GM18508 (cell line): Measurements from ENCODE around the gene MGLL.

Source experiments
- ATAC-seq: cut with Tn5 transposase; IDR thresholded peaks from one replicate; pipeline ENCODE4 v1.9.1; 2021; ENCODE audit warnings: moderate number of reproducible peaks; ENCODE audit not compliant: insufficient read depth, unreplicated experiment

The MGLL gene

GRCh38 chr3:127732879-127733350 is 89.4 kb downstream of the MGLL start:
- no peak for ATAC-seq

- no peak for ATAC-seq
Observed at GRCh38 chr3:127732303-127732702, 90.0 kb downstream of the MGLL start.

GRCh38 chr3:127731546-127732289 is 90.6 kb downstream of the MGLL start:
- ATAC-seq = no peak

GRCh38 chr3:127730666-127731295 is 91.5 kb downstream of the MGLL start:
- ATAC-seq = no peak

GRCh38 chr3:127730171-127730570 is 92.1 kb downstream of the MGLL start:
- ATAC-seq = no peak

- ATAC-seq = no peak
Observed at GRCh38 chr3:127729556-127730056, 92.7 kb downstream of the MGLL start.

- no peak for ATAC-seq
Observed at GRCh38 chr3:127728417-127729015, 93.8 kb downstream of the MGLL start.

GRCh38 chr3:127726894-127727293 is 95.4 kb downstream of the MGLL start:
- ATAC-seq = no peak

- no peak for ATAC-seq
Observed at GRCh38 chr3:127723011-127723567, 99.2 kb downstream of the MGLL start.

GRCh38 chr3:127722091-127722784 is 100.1 kb downstream of the MGLL start:
- no peak for ATAC-seq

GRCh38 chr3:127720985-127721935 is 101.1 kb downstream of the MGLL start:
- no peak for ATAC-seq

- ATAC-seq = no peak
Observed at GRCh38 chr3:127720161-127720823, 102.0 kb downstream of the MGLL start.

- no peak for ATAC-seq
Observed at GRCh38 chr3:127719369-127719768, 102.9 kb downstream of the MGLL start.

GRCh38 chr3:127718916-127719290 is 103.4 kb downstream of the MGLL start:
- no peak for ATAC-seq

GRCh38 chr3:127718245-127718915 is 103.9 kb downstream of the MGLL start:
- ATAC-seq = no peak

GRCh38 chr3:127717357-127718244 is 104.7 kb downstream of the MGLL start:
- no peak for ATAC-seq

- no peak for ATAC-seq
Observed at GRCh38 chr3:127716384-127716783, 105.9 kb downstream of the MGLL start.
